DOHH2 (cell line): ENCODE data around the gene DLK1.

Experiments
- H3F3A ChIP-seq: fragments of 200-600 bp; sonication (generic), shearing (Covaris generic); 2 replicates; pipeline ENCODE4 v1.6.0; 2016; ENCODE audit warnings: antibody characterized with exemption, mild to moderate bottlenecking; ENCODE audit not compliant: control insufficient read depth, insufficient read depth
- H3K27ac ChIP-seq: fragments of 200-600 bp; sonication (generic); 2 replicates; pipeline ENCODE4 v1.5.1; 2014; ENCODE audit warnings: low read depth, mild to moderate bottlenecking, low read length, moderate library complexity
- H3K27me3 ChIP-seq: fragments of 200-600 bp; sonication (generic); 2 replicates; pipeline ENCODE4 v1.6.1; 2014; ENCODE audit warnings: mild to moderate bottlenecking, low read length, mixed read lengths; ENCODE audit not compliant: control insufficient read depth
- H3K36me3 ChIP-seq: fragments of 200-600 bp; sonication (generic); 2 replicates; pipeline ENCODE4 v1.6.1; 2014; ENCODE audit warnings: mild to moderate bottlenecking, low read length, moderate library complexity, mixed read lengths; ENCODE audit not compliant: control insufficient read depth
- H3K4me1 ChIP-seq: fragments of 200-600 bp; sonication (generic); 2 replicates; pipeline ENCODE4 v1.6.1; 2014; ENCODE audit warnings: mild to moderate bottlenecking, low read length, mixed read lengths; ENCODE audit not compliant: control insufficient read depth
- H3K4me2 ChIP-seq: fragments of 200-600 bp; sonication (generic); 2 replicates; pipeline ENCODE4 v1.6.0; 2014; ENCODE audit warnings: mild to moderate bottlenecking, low read length, moderate library complexity
- H3K4me3 ChIP-seq: fragments of 200-600 bp; sonication (generic); 2 replicates; pipeline ENCODE4 v1.5.1; 2014; ENCODE audit warnings: mild to moderate bottlenecking, low read length, mixed read lengths
- H3K79me2 ChIP-seq: fragments of 200-600 bp; sonication (generic); 2 replicates; pipeline ENCODE4 v1.6.1; 2014; ENCODE audit warnings: mild to moderate bottlenecking, low read length, mixed read lengths; ENCODE audit not compliant: control insufficient read depth
- H3K9me2 ChIP-seq: fragments of 200-600 bp; sonication (generic); replicated peaks from 2 replicates; pipeline ENCODE4 v1.6.1; 2014; ENCODE audit warnings: mild to moderate bottlenecking, low read length, mixed read lengths; ENCODE audit not compliant: control insufficient read depth
- H3K9me3 ChIP-seq: fragments of 200-600 bp; sonication (generic); 2 replicates; pipeline ENCODE4 v1.6.1; 2014; ENCODE audit warnings: antibody characterized with exemption, low read length, mixed read lengths; ENCODE audit not compliant: control insufficient read depth, insufficient read depth
- H4K20me1 ChIP-seq: fragments of 200-600 bp; sonication (generic); 2 replicates; pipeline ENCODE4 v1.6.0; 2014; ENCODE audit warnings: low read depth, mild to moderate bottlenecking, antibody characterized with exemption, low read length, moderate library complexity; ENCODE audit not compliant: control insufficient read depth, insufficient read depth
- EZH2phosphoT487 ChIP-seq: fragments of 200-600 bp; sonication (generic); IDR thresholded peaks from 2 replicates; pipeline ENCODE4 v1.6.1; 2017; ENCODE audit warnings: borderline replicate concordance, mild to moderate bottlenecking, antibody characterized with exemption, low read length, moderate library complexity, mixed read lengths
- TF ChIP-seq, protein P1 (sequence below): fragments of 200-600 bp; sonication (generic); IDR thresholded peaks from one replicate; pipeline ENCODE4 v1.5.1; 2014; ENCODE audit warnings: antibody characterized with exemption, mild to moderate bottlenecking, low read depth, low read length; ENCODE audit not compliant: poor library complexity, severe bottlenecking

The DLK1 gene

GRCh38 chr14:100725587-100726387, 905 bp upstream of the DLK1 start:
- no peak overlapping the region for H3K4me3 ChIP-seq
- no peak overlapping the region for H3K27ac ChIP-seq
- no peaks in the 10 kb centered on the region for H3K9me3 ChIP-seq
- H3K79me2 ChIP-seq: no peaks in the 10 kb centered on the region
- H3K4me1 ChIP-seq: no peaks in the 10 kb centered on the region
- H4K20me1 ChIP-seq: no peaks in the 10 kb centered on the region
- H3F3A ChIP-seq: no peaks in the 10 kb centered on the region
- H3K9me2 ChIP-seq: no peaks in the 10 kb centered on the region
- TF ChIP-seq, protein P1, sequence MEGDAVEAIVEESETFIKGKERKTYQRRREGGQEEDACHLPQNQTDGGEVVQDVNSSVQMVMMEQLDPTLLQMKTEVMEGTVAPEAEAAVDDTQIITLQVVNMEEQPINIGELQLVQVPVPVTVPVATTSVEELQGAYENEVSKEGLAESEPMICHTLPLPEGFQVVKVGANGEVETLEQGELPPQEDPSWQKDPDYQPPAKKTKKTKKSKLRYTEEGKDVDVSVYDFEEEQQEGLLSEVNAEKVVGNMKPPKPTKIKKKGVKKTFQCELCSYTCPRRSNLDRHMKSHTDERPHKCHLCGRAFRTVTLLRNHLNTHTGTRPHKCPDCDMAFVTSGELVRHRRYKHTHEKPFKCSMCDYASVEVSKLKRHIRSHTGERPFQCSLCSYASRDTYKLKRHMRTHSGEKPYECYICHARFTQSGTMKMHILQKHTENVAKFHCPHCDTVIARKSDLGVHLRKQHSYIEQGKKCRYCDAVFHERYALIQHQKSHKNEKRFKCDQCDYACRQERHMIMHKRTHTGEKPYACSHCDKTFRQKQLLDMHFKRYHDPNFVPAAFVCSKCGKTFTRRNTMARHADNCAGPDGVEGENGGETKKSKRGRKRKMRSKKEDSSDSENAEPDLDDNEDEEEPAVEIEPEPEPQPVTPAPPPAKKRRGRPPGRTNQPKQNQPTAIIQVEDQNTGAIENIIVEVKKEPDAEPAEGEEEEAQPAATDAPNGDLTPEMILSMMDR: no peak
- no peak for TF ChIP-seq EZH2phosphoT487
- no peaks in the 10 kb centered on the region for H3K36me3 ChIP-seq
- H3K27me3 ChIP-seq: no peaks in the 10 kb centered on the region
- no peak overlapping the region for H3K4me2 ChIP-seq

DNA sequence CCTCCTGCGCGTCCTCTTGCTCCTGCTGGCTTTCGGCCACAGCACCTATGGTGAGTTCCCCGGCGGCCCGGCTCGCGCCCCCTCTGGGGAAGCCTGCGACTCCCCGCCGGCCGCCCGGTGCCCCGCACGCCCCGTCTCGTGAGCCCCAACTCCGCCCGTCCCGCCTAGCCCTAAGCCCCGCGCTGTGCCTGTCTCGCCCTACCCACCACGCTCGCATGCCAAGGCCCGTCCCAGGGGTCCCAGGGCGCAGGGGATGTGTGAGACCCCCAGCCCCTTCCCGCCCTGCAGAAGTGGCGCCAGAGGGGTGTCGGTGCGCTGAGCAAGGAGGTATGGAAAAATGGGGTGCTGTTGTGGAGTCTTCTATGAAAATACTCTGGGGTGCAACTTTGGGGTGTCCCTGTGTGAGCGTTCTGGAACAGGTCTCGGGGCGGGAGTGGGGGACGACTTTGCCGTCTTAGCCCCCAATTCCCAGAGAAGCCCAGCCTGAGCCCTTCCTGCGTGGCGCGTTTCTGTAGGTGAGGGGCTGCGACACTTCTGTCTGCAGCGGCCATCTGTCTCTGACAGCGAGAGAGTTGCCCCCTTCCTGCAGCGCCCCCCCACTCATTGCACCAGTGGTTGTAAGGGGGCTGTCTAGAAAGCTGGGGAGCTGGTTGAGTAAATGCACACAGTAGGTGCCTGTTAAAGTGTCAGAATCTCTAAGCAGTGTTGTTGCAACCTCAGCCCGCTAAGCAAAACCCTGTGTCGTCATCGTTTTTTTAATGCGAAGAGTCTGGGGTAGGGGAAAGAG, 587 bp downstream of the DLK1 start:
- Histone ChIP-seq H3K79me2 (no peaks in the 10 kb centered on the region), H3K9me2 (no peaks in the 10 kb centered on the region), H3K27me3 (no peaks in the 10 kb centered on the region), H3K4me2 (no peak overlapping the region), H3K4me1 (no peaks in the 10 kb centered on the region), H3K27ac (no peak overlapping the region), H3F3A (no peaks in the 10 kb centered on the region), H4K20me1 (no peaks in the 10 kb centered on the region), H3K9me3 (no peaks in the 10 kb centered on the region), H3K36me3 (no peaks in the 10 kb centered on the region), H3K4me3 (no peak overlapping the region)
- no peak for TF ChIP-seq EZH2phosphoT487
- TF ChIP-seq, protein P1: no peak

DNA sequence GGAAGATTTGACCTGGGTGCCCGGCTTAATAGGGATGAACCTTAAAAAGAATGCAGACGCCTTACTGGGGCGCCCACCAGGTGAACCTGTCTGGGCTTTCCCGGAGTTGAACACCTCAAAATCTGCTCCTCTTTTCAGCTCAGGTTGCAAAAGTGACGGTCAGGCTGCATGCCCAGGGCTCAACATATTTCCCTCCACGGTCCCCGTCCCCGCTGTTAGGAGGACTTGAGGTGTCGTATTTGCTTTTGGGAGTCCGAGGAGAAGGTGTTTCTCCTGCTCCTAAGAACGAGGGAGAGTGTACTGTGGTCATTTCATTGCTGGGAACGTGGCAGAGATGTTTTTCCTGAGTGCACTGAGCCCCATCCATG, 1.2 kb downstream of the DLK1 start:
- H3K9me3 ChIP-seq: no peaks in the 10 kb centered on the region
- TF ChIP-seq EZH2phosphoT487: no peak
- TF ChIP-seq, protein P1: no peak
- no peaks in the 10 kb centered on the region for H3K36me3 ChIP-seq
- H3K9me2 ChIP-seq: no peaks in the 10 kb centered on the region
- no peaks in the 10 kb centered on the region for H3K27me3 ChIP-seq
- H3F3A ChIP-seq: no peaks in the 10 kb centered on the region
- no peaks in the 10 kb centered on the region for H3K4me1 ChIP-seq
- H3K79me2 ChIP-seq: no peaks in the 10 kb centered on the region
- H3K4me3 ChIP-seq: no peak overlapping the region
- no peaks in the 10 kb centered on the region for H4K20me1 ChIP-seq
- no peak overlapping the region for H3K4me2 ChIP-seq
- H3K27ac ChIP-seq: no peak overlapping the region
